HEK293 (cell line): ENCODE measurements around the gene C9orf153.
A peak's percentile ranks its signal among the peaks of the same experiment; 100 is the strongest.

Experiments used
- GLIS1 ChIP-seq: fragments of 450-650 bp; formaldehyde crosslinking; IDR thresholded peaks from 2 replicates; pipeline ENCODE4 v1.5.1; 2016; ENCODE audit warnings: missing biosample characterization, missing genetic modification characterization
- ZBTB49 ChIP-seq: fragments of 450-650 bp; formaldehyde crosslinking; IDR thresholded peaks from 2 replicates; pipeline ENCODE4 v1.5.1; 2016; ENCODE audit warnings: missing biosample characterization, missing genetic modification characterization, low read depth
- ZNF202 ChIP-seq: fragments of 450-650 bp; formaldehyde crosslinking; IDR thresholded peaks from 2 replicates; pipeline ENCODE4 v1.5.1; 2016; ENCODE audit warnings: missing biosample characterization, missing genetic modification characterization, borderline replicate concordance
- ZNF639 ChIP-seq: fragments of 450-650 bp; formaldehyde crosslinking; IDR thresholded peaks from 2 replicates; pipeline ENCODE4 v1.5.1; 2016; ENCODE audit warnings: missing biosample characterization, missing genetic modification characterization

C9orf153 gene

GRCh38 chr9:86175223-86175622 lies 84.2 kb downstream of the C9orf153 start (continued):
- TF ChIP-seq ZBTB49 = no peak
- peak; percentile 71 for TF ChIP-seq ZNF639
- no peak for TF ChIP-seq ZNF202 (tag by site-specific recombination)
- TF ChIP-seq GLIS1 = 0 out of 2 replicates have a peak, but pooled peaks have one; percentile 14
